DMS53 treated with DMSO at 0.1 percent for 48 hours (cell line): ENCODE results near the gene KRTAP10-8.
"Not testable (repeated sequence)": the region's sequence is repeated elsewhere in the genome, so short reads cannot be mapped to it uniquely, and the experiment has no call there.

Experiments used
- DNase-seq: peaks from one replicate; lab custom pipeline; 2025; ENCODE audit not compliant: unreplicated experiment; lab: John Stamatoyannopoulos, UW

Gene KRTAP10-8

DNA sequence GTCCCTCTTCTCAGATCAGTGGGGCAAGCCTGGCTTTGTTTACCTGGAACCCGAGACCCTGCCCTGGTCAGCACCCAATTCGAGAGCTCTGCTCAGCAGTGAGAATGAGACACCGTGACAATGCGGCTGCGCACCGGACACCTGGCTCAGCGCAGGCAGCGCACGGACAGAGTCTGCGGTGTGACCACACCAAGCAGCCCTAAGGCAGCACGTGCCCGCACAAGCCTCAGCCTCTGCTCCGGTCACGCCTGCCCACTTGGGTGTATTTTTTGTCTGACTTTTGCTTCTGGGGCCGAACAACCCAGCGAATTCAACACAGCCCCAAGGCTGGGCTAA, 4.7 kb downstream of the KRTAP10-8 start:
- no peak for DNase-seq

DNA sequence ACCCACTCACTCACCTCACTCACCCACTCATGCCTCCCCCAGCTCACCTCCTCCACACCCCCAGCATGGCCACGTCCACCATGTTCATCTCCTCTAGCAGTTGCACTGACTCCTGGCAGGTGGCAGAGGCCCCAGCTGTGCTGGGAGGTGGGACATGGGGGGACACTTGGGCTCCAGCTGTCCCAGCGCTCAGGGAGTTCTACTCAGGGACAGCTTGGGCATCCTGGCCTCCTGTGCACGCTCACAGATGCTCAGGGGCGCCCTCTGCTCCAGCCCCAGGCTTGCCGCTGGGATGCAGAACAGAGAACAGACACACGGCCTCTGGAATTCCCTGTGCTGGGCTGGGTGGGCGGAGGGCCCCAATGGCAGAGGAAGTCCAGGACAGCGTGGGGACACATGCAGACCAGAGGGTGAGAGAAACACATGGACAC, 5.2 kb downstream of the KRTAP10-8 start:
- no peak for DNase-seq

DNA sequence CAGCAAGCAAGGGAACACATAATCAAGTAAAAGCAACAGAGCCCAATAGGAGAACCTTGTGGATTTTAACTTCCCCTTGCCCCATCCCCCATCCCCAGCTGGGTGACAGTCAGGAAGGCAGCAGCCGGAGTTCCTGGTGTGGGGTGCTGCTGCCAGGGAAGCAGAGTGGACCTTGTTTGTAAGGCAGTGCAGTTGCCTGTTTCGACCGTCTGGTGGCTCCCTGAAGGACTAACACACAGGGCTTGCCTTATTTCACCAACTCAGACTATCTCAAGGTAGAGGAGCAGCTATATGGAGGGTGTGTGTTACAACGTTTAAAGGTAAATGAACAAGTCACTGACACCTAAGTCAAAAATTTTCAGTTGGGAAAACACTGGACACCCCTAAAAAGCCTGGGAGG, 6.6 kb downstream of the KRTAP10-8 start:
- no peak for DNase-seq

DNA sequence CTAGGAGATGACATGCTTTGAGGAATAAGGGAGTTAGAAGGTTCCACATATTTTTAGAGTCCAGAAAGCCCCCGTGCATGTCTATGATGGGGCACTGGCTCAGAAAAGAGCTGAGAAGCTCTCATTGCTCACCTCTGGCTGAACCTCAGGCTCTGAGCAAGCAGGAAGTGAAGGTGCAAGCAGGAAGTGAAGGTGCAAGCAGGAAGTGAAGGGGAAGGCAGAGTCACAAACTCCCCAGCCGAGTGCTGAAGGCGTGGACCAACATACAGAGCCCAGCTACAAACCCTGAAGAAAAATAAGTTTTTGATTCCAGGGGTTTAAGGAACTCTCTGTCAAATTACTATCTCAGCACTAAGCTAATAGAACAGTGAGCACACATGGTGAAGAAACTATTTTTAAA, 7.0 kb downstream of the KRTAP10-8 start:
- no peak for DNase-seq

DNA sequence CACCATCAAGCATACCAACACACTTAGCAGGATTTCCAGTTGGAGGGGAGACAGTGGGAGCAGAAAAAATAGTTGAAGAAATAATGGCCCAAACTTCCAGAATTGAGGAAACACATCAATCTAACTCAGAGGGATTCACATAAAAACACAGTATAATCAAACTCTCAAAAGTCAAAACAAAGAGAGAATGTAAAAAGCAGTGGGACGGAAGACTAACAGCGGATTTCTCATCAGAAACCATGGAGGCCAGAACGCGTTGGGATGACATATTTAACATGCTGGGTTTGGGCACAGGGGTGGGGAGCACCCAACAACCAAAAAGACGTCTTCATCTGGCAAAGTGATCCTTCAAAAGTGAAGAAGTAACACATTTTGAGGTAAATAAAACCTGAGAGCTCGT, 8.0 kb downstream of the KRTAP10-8 start:
- DNase-seq, result no peak

DNA sequence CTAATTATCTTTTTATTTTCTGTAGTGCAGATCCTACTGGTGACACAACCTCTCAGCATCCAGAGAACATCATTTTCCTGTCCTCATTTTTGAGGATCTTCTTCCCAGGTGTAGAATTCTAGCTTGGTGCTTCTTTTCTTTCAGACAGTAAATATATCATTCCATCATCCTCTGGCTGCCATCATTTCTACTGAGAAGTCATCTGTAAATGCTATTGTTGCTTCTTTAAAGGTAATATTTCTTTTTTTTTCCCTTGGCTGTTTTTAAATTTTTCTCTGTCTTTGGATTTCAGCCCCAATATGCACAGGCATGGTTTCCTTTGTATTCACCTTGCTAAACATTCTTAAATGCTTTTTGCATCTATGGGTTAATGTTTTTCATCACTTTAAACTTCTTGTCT, 11.7 kb downstream of the KRTAP10-8 start:
- DNase-seq, result no peak

DNA sequence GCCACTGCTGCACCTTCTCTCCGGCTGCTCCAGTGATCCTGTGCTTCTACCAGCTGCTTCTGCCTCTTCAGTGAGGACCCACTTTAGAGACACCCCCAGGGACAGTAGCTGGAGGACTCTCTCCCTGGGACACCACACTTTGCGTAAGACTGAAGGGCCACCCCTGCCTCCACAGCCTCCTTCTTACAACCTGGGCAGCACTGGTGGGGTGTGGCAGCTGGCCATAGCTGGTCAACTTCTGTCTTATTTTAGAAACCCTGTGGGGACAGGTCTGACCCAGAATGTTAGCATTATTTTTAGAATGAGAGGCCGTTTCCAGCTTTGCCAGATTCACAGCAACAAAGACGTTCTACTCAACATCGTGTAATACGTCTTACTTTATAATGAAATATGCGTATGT, 13.9 kb downstream of the KRTAP10-8 start:
- DNase-seq, result no peak

DNA sequence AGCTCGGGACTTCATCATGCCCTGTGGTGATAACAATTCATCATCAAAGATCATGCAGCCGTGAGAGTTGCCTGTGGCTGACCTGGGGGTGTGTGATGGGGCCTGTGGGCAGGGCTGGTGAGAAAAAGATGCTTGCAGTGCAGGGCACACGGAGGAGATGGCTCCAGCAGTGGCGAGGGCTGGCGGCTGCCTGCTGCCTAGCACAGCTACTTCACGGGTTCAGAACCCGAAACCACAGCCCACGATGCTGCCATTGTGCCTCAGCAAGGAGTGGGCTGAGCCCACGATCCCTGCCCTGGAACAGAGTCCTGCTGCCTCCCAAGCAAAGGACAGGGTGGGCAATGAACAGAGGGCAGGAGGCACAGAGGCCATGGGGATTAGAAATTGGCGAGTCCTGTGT, 14.4 kb downstream of the KRTAP10-8 start:
- DNase-seq, result no peak

DNA sequence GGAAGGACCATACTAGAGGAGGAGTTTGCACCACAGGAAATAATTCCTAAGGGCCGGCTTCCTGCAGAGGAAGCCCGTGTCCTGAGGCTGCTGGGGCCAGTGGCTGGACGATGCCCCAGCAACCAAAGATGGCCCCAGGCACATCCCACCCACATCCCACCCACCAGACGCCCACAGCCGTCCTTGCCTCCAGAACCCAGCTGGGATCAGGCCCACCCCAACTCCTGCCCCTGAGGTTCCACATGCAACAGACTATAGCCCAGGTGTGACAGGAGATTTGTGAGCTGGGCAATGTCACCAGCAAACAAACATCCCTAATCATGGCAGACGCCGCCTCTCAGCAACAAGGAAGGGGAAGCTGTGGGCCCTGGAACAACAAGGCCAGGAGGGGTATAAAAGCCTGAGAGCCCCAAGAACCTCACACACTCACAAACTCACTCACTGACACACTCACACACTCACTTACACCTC, 14.8 kb downstream of the KRTAP10-8 start, which contains the start of gene KRTAP10-9:
Gene KRTAP10-9 (plus strand): TSS at position 421 of the 471 bp plus-strand sequence. CDS start 79 bp downstream, outside the sequence.
- DNase-seq, result no peak

DNA sequence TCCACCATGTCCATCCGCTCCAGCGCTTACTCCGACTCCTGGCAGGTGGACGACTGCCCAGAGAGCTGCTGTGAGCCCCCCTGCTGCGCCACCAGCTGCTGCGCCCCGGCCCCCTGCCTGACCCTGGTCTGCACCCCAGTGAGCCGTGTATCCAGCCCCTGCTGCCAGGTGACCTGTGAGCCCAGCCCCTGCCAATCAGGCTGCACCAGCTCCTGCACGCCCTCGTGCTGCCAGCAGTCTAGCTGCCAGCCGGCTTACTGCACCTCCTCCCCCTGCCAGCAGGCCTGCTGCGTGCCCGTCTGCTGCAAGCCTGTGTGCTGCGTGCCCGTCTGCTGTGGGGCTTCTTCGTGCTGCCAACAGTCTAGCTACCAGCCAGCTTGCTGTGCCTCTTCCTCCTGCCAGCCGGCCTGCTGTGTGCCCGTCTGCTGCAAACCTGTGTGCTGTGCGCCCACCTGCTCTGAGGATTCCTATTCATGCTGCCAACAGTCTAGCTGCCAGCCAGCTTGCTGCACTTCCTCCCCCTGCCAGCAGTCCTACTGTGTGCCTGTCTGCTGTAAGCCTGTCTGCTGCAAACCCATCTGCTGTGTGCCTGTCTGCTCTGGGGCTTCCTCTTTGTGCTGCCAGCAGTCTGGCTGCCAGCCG, 15.4 kb downstream of the KRTAP10-8 start:
- DNase-seq, result not testable (repeated sequence)

DNA sequence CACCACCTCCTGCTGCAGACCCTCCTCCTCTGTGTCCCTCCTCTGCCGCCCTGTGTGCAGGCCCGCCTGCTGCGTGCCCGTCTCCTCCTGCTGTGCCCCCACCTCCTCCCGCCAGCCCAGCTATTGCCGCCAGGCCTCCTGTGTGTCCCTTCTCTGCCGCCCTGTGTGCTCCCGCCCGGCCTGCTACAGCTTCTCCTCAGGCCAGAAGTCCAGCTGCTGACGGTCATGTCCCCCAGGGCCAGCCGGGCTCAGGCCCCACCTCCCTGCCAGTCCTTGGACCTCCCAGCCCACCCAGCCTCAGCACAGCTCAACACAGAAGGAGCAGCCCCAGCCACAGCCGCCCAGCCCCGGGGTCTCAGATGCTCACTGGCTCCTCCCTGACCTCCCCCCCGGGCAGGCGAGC, 16.0 kb downstream of the KRTAP10-8 start:
- not testable (repeated sequence) for DNase-seq

DNA sequence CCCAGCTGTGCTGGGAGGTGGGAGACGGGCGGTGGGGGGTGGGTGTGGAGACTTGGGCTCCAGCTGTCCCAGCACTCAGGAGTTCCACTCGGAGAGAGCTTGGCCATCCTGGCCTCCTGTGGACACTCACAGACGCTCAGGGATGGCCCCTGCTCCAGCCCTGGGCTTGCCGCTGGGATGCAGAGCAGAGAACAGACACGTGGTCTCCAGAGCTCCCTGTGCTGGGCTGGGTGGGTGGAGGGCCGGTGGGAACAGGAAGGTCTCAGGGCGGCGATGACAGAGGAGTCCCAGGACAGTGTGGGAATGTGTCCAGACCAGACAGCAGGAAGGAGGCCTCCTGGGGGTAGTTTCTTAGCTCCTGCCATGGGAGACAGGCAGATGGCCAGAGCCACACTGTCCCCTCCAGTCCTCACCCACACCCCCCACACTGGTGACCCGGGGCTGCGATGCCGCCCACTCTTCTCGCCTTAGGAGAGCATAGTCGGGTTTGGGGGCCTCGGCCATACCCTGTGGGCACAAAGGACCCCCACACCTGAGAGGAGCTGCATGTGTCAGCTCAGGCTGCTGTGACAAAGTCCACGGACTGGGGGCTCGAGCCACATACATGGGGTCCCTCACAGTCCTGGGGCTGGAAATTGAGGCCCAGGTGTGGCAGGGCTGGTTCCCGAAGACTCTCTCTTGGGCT, 17.0 kb downstream of the KRTAP10-8 start:
- DNase-seq, result no peak

DNA sequence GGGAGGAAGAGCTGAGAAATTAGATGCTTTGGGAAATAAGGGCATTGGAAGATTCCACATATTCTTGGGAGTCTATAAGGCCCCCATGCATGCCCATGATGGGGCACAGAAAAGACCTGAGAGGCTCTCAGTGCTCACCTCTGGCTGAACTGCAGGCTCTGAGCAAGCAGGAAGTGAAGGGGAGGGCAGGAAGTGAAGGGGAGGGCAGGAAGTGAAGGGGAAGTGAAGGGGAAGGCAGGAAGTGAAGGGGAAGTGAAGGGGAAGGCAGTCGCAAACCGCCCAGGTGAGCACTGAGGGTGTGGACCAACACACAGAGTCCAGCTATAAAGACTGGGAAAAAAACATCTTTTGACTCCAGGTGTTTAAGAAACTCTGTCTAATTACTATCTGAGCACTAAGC, 18.6 kb downstream of the KRTAP10-8 start:
- DNase-seq, result no peak

DNA sequence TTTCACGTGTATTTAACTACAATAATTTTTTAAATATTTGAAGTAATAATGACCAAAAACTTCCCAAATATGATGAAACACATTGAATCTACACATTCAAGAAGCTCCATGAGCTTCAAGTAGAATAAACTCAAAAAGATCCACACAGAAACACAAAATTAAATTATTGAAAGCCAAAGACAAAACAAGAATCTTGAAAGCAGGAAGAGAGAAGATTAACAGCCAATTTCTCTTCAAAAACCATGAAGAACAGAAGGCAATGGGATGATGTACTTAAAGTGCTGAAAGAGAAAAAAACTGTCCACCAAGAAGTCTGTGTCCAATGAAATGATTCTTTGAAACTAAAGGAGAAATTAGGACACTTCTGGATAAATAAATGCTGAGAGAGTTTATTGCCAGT, 20.2 kb downstream of the KRTAP10-8 start:
- no peak for DNase-seq

DNA sequence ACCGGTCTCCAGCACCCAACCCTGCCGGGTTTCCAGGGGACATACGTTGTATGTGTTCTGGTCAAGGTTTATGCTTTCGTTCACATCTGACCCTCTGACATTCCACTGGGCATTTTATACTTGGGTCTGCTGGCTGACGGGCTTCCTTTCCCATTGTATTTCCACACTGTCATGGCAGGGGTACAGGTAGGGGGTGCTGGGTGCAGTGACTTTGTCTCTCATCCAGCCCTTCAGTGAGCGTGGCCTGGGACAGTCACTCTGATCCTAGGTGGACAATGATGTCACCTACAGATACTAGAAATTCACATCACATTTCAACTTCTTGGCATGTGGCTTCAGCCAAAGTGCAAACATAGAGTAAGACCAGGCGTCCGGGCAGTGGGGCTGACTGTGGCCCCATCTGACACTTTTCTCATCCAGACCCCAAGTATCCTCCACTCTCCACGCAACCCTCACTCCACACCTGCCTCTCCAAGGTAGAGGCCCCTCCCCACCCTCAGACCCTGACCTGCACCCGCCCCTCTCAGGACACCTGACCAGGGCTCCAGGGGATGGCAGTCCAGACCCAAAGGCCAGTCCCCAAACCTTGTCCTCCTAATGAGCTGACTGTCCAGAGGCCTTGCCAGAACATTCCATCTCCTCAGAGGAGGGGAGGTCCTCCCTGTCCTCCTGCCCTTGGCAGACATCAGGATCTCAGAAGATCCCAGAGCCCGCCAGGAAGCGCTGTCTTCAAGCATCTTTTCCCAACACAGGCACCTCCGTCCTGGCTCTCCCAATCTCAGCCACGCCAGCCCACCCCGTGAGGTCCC, 24.5 kb downstream of the KRTAP10-8 start:
- DNase-seq, result no peak

DNA sequence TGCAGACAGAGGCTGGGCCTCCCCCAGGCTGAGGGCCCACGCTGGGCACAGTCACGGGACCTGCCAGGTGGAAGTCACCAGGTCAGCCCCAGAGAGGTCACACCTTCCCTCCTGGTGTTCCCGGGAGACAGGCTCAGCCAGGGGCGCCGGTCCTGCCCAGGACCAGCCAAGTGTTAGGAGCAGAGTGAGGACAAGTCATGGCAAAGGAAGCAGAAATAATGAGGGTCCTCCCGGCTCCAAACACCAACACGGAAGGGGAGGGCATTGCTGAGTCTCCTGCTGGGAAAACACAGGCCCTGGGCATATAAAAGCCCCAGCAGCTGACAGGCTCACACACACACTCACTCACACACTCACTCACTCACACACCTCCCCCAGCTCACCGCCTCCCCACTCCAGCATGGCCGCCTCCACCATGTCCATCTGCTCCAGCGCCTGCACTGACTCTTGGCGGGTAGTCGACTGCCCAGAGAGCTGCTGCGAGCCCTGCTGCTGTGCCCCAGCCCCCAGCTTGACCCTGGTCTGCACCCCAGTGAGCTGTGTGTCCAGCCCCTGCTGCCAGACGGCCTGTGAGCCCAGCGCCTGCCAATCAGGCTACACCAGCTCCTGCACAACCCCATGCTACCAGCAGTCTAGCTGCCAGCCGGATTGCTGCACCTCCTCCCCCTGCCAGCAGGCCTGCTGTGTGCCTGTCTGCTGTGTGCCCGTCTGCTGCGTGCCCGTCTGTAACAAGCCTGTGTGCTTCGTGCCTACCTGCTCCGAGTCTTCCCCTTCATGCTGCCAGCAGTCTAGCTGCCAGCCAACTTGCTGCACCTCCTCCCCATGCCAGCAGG, 25.4 kb downstream of the KRTAP10-8 start, which contains the start of gene KRTAP10-10:
Gene KRTAP10-10 (plus strand): TSS at position 339 of the 833 bp plus-strand sequence. CDS start 62 bp downstream, at position 401.
- DNase-seq, result no peak

DNA sequence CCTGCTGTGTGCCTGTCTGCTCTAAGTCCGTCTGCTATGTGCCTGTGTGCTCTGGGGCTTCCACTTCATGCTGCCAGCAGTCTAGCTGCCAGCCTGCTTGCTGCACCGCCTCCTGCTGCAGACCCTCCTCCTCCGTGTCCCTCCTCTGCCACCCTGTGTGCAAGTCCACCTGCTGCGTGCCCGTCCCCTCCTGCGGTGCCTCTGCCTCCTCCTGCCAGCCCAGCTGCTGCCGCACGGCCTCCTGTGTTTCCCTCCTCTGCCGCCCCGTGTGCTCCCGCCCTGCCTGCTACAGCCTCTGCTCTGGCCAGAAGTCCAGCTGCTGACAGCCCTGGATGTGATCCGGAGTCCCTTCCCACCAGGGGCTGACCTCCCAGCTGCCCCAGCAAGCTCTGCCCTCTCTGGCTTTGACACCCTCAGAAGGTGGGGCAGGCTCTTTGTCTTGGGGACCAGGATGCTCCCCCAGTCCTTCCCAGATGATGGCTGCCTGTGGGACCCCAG, 26.0 kb downstream of the KRTAP10-8 start:
- DNase-seq, result not testable (repeated sequence)

DNA sequence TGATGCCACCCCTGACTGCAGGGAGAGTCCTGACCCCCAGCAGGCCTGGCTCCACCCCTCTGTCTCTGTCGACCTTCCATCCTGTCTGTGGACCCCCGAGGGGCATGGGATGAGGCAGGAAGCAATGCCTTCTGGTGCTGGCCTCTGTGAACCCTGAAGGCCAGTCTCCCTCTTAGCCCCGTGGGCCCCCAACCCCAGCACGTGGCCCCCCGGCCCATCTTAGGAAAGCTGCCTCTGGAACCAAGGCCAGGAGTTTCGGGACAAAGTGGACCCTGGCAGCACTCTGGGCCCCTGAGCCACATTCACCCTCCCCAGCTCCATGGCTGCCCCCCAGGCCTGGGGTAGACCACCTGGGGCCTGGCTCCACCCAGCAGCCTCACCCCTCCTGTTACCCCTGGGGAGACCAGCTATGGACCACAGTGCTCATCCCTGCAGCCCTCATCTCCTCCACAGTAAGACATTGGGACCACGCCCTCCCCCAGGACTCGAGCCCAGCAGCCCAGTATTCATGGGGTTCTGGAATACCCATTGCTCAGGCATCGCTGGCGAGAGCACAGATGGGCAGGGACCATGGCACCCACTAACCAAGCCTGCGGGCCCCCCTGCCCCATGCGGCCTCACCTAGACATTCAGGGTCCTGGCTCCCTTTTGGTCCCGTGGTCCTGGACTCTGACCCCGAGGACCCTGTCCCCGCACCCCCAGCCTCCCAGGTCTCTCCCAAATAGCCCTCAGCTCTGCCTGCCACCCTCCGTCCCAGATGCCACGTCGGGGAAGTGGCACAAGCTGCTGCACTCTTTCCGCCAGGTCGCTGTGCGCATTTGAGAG, 26.8 kb downstream of the KRTAP10-8 start:
- DNase-seq, result not testable (repeated sequence)

DNA sequence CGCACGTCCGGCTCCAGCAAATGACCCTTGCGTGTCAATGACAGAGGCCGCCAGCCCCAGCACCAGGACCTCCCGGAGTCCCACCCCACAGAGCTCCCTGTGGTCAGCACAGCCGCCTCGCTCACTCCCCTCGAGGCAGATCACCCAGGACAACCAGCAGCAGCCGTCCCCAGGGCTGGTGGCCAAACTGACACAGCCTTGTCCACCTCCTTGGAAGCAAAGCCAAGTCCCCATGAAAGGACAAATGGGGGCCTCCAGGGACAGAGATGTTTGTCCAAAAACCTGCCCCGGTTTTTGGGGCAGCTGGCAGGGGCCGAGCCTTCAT, 27.4 kb downstream of the KRTAP10-8 start:
- no peak for DNase-seq

DNA sequence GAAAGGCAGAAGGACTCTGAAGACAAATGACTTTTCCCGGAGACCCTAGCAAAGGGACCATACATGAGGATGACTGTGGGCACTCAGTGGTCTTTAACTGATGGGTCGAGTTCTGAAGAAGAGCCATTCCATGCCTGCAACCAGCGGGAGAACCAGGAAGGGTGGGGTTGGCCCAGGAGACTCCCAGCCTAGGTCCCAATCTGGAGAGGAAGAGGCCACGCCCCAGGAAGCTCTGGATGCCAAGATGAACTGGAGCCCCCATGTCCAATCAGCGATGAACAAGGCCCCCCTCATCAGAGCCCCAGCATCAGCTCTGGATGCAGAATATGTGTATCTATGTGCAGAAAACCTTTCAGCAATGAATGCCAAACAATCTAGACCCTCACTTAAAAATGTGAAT, 28.9 kb downstream of the KRTAP10-8 start:
- DNase-seq, result no peak
